ENCODE data around the gene PPIE.

GRCh38 chr1:39760074-39761008 is 21.7 kb downstream of the PPIE start:
- TF ChIP-seq CTCF (IDR thresholded peaks at IDR 0.05) (no peak), POLR2A (IDR thresholded peaks at IDR 0.05) (no peak)
